Measurements from ENCODE around the gene CLMN.
"Not testable (repeated sequence)": the region's sequence is repeated elsewhere in the genome, so short reads cannot be mapped to it uniquely, and the experiment has no call there.

The CLMN gene

DNA sequence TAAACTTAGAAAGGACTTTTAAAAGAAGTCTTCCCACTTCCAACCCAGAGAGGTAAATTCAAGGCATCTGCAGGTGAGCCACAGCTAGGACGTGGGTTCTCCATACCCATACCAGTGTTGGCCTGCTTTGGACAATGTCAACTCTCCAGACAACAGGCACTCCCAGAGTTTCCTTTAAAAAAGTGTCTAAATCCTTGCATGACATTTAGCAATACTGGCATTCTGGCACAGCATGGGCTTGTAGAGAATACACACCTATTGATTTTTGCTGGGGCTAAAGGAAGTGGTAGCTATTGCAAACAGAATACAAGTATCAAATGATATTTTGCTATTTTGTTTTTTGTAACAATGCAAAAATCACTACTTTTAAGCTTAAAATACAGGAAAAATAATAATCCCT is 136.6 kb downstream of the CLMN start:
- Histone ChIP-seq H2AFZ (ENCODE audit: low read length, unreplicated experiment) (no peak overlapping the region), H3K36me3 (ENCODE audit: insufficient read depth, low read length) (no peaks in the 10 kb centered on the region), H3K79me2 (ENCODE audit: control insufficient read depth, insufficient read depth, low read length, unreplicated experiment) (no peaks in the 10 kb centered on the region), H3K4me3 (ENCODE audit: low read depth, low read length) (no peak overlapping the region), H3K27ac (ENCODE audit: low read depth, low read length) (no peak overlapping the region), H3K27me3 (ENCODE audit: insufficient read depth, low read length) (no peaks in the 10 kb centered on the region), H3K4me1 (ENCODE audit: control insufficient read depth, insufficient read depth, low read length, unreplicated experiment) (peaks cover 15% of the 10 kb centered on the region)

DNA sequence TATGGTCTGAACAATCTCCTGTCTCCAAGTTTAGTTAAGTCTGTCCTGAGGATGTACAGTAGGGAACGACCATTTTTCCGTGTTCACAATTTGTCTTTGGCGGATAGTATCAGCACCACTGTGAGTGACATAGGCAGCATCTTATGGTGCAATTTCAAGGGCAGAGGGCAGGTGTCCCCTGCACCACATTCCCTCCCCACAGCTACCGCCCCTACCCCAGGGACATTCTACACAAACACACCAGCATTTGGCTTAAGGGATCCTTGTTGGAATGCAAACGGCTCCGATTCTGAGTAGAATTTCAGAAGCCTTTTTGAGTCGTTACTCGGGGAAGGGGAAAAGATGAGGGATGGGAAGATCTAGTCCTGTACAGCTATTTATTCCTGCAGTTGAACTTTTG is 137.3 kb downstream of the CLMN start:
- no peaks in the 10 kb centered on the region for H3K79me2 ChIP-seq (ENCODE audit: control insufficient read depth, insufficient read depth, low read length, unreplicated experiment)
- H2AFZ ChIP-seq (ENCODE audit: low read length, unreplicated experiment): no peak overlapping the region
- H3K4me1 ChIP-seq (ENCODE audit: control insufficient read depth, insufficient read depth, low read length, unreplicated experiment): peaks cover 15% of the 10 kb centered on the region
- H3K4me3 ChIP-seq (ENCODE audit: low read depth, low read length): no peak overlapping the region
- H3K36me3 ChIP-seq (ENCODE audit: insufficient read depth, low read length): no peaks in the 10 kb centered on the region
- H3K27ac ChIP-seq (ENCODE audit: low read depth, low read length): no peak overlapping the region
- no peaks in the 10 kb centered on the region for H3K27me3 ChIP-seq (ENCODE audit: insufficient read depth, low read length)

DNA sequence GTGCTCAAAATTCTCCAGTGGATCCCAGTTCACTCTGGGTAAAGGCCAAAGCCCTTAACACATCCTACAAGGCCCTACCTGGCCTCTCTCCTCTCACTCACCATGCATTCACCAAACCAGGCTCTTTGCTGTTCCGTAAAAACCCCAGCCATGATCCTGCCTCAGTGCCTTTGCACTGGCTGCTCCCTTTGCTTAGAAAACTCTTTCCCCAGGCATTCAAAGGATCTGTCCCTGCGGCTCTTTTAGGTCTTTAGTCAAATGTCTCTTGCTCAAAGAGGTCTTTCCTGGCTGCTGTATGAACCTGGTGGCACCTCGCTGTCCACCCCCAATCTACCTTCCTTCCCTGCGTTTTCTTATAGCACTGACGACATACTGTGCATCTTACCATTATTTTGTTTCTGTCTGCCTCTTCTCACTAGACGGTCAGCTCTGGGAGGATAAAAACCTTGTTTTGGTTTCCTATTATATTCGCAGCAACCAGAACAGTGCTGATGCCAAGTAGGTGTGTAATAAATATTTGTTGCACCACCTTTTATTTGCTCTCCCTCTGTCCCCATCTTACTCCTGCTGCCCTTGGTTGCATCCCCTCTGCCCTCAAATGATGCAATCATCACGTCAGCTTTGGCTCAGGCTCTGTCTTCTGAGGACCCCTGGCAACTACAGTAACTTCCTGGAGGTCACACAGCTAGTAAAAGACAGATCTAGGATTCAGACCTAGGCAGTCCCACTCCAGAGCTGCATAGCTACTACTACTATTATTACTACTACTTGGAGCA is 138.6 kb downstream of the CLMN start:
- Histone ChIP-seq H3K79me2 (ENCODE audit: control insufficient read depth, insufficient read depth, low read length, unreplicated experiment) (no peaks in the 10 kb centered on the region), H3K27ac (ENCODE audit: low read depth, low read length) (no peak overlapping the region), H2AFZ (ENCODE audit: low read length, unreplicated experiment) (no peak overlapping the region), H3K4me3 (ENCODE audit: low read depth, low read length) (no peak overlapping the region), H3K4me1 (ENCODE audit: control insufficient read depth, insufficient read depth, low read length, unreplicated experiment) (peaks cover 15% of the 10 kb centered on the region), H3K27me3 (ENCODE audit: insufficient read depth, low read length) (no peaks in the 10 kb centered on the region), H3K36me3 (ENCODE audit: insufficient read depth, low read length) (no peaks in the 10 kb centered on the region)

DNA sequence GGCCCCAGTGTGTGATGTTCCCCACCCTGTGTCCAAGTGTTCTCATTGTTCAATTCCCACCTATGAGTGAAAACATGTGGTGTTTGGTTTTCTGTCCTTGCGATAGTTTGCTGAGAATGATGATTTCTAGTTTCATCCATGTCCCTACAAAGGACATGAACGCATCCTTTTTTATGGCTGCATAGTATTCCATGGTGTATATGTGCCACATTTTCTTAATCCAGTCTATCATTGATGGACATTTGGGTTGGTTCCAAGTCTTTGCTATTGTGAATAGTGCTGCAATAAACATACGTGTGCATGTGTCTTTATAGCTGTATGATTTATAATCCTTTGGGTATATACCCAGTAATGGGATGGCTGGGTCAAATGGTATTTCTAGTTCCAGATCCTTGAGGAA is 144.0 kb downstream of the CLMN start:
- H3K4me1 ChIP-seq (ENCODE audit: control insufficient read depth, insufficient read depth, low read length, unreplicated experiment); H3K27me3 ChIP-seq (ENCODE audit: insufficient read depth, low read length); H3K4me3 ChIP-seq (ENCODE audit: low read depth, low read length); H3K36me3 ChIP-seq (ENCODE audit: insufficient read depth, low read length); H3K27ac ChIP-seq (ENCODE audit: low read depth, low read length); H2AFZ ChIP-seq (ENCODE audit: low read length, unreplicated experiment); H3K79me2 ChIP-seq (ENCODE audit: control insufficient read depth, insufficient read depth, low read length, unreplicated experiment): not testable (repeated sequence)

DNA sequence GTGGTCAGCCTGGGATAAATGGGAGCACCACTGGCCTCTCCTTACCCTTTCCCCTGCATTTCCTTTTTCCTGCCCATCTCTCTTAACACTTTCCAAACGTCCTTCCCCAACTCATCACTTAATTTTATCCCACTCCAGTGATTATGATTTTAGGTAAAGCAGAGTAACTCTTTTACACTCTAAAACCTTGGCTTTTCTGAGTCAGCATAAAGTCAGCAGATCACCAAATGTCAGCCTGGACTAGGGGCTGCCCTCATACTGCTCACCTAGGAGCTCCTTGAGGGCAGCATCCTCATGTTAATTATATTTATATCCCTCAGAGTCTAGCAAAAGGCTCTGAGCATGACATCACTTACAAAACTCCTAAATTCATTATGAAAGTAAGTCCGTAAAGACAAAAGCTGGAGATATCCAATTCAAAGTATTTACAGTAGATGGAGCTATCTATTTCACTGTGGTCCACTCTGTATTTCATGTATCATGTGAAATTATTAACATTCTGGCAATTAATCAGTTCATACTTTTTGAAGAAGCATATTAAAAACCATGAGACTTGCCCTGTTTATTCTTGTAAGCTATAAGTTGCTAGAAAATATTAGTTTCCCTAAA is 145.4 kb downstream of the CLMN start:
- Histone ChIP-seq H3K27ac (ENCODE audit: low read depth, low read length) (no peak overlapping the region), H3K4me1 (ENCODE audit: control insufficient read depth, insufficient read depth, low read length, unreplicated experiment) (no peaks in the 10 kb centered on the region), H3K27me3 (ENCODE audit: insufficient read depth, low read length) (no peaks in the 10 kb centered on the region), H3K79me2 (ENCODE audit: control insufficient read depth, insufficient read depth, low read length, unreplicated experiment) (no peaks in the 10 kb centered on the region), H3K36me3 (ENCODE audit: insufficient read depth, low read length) (no peaks in the 10 kb centered on the region), H3K4me3 (ENCODE audit: low read depth, low read length) (no peak overlapping the region), H2AFZ (ENCODE audit: low read length, unreplicated experiment) (no peak overlapping the region)

DNA sequence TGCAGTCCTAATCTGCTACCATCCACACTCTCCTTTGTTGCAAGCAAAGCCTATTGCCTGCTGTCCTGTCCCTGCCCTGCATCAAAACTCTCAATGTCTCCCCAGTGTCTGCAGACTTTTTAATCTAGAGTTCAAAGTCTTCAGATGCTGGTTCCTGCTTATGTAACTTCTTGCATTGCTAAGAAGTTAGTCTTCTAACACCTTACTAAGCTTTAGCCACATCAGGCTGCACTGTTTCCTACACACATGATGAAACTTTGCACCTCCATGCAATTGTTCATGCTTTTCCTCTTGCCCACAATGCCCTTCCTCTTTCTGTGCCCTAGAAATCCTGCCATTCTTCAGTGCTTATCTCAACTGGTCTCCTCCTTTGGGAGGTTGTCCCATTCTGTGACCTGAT is 146.2 kb downstream of the CLMN start:
- H3K27ac ChIP-seq (ENCODE audit: low read depth, low read length): no peak overlapping the region
- H2AFZ ChIP-seq (ENCODE audit: low read length, unreplicated experiment): no peak overlapping the region
- H3K4me1 ChIP-seq (ENCODE audit: control insufficient read depth, insufficient read depth, low read length, unreplicated experiment): no peaks in the 10 kb centered on the region
- no peaks in the 10 kb centered on the region for H3K79me2 ChIP-seq (ENCODE audit: control insufficient read depth, insufficient read depth, low read length, unreplicated experiment)
- H3K4me3 ChIP-seq (ENCODE audit: low read depth, low read length): no peak overlapping the region
- H3K36me3 ChIP-seq (ENCODE audit: insufficient read depth, low read length): no peaks in the 10 kb centered on the region
- H3K27me3 ChIP-seq (ENCODE audit: insufficient read depth, low read length): no peaks in the 10 kb centered on the region

DNA sequence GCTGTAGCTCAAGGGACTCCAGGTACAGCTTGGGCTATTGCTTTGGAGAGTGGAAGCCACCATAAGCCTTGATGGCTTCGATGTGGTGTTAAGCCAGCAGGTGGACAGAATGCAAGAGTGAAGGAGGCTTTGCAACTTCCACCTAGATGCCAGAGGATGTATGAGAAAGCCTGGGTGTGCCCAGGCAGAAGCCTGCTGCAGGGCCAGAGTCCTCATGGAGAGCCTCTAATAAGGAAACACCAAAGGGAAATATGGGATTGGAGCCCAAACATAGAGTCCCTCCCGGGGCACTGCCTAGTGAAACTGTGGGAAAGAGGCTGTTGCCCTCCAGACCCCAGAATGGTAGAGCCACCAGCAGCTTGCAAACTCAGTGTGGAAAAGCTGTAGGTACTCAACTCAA is 152.5 kb downstream of the CLMN start:
- Histone ChIP-seq H3K79me2 (ENCODE audit: control insufficient read depth, insufficient read depth, low read length, unreplicated experiment) (no peaks in the 10 kb centered on the region), H3K4me3 (ENCODE audit: low read depth, low read length) (no peak overlapping the region), H3K4me1 (ENCODE audit: control insufficient read depth, insufficient read depth, low read length, unreplicated experiment) (no peaks in the 10 kb centered on the region), H3K27me3 (ENCODE audit: insufficient read depth, low read length) (no peaks in the 10 kb centered on the region), H3K36me3 (ENCODE audit: insufficient read depth, low read length) (no peaks in the 10 kb centered on the region), H2AFZ (ENCODE audit: low read length, unreplicated experiment) (no peak overlapping the region), H3K27ac (ENCODE audit: low read depth, low read length) (no peak overlapping the region)

DNA sequence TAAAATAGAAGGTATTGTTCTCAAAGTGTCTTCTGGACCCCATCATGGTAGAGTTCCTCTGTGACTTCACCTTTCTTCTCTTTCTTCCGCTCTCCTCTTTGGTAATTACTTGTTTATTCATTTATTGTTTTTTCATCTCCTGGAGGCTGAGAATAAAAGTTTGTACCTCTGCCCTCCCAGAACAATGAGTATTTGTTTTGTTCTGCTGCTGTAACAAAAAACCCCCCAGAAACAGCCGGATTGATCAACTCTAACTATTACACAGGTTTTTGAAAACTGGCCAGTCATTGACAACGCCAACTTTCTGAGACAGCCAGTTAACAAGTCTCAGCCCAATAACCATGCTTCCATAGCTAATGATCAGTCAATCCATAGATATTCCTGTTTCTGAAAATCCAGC is 154.2 kb downstream of the CLMN start:
- Histone ChIP-seq H3K36me3 (ENCODE audit: insufficient read depth, low read length) (no peaks in the 10 kb centered on the region), H2AFZ (ENCODE audit: low read length, unreplicated experiment) (no peak overlapping the region), H3K27ac (ENCODE audit: low read depth, low read length) (no peak overlapping the region), H3K4me1 (ENCODE audit: control insufficient read depth, insufficient read depth, low read length, unreplicated experiment) (no peaks in the 10 kb centered on the region), H3K27me3 (ENCODE audit: insufficient read depth, low read length) (no peaks in the 10 kb centered on the region), H3K79me2 (ENCODE audit: control insufficient read depth, insufficient read depth, low read length, unreplicated experiment) (no peaks in the 10 kb centered on the region), H3K4me3 (ENCODE audit: low read depth, low read length) (no peak overlapping the region)

DNA sequence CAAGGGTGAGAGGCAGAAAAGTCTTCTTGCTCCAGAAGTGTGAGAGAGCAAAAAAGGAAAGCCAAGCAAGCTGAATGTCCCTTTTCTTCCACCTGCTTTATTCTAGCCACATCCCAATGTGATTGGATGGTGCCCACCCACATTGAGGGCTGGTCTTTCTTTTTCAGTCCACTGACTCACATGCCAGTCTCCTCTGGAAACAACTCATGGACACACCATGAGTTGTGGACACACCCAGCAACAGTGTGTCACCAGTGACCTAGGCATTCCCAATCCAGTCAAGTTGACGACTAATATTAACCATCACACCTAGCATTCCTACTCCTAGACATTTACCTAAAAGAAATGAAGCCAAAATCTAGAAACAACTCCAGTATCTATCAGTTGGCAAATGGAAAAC is 155.2 kb downstream of the CLMN start:
- Histone ChIP-seq H3K79me2 (ENCODE audit: control insufficient read depth, insufficient read depth, low read length, unreplicated experiment) (no peaks in the 10 kb centered on the region), H3K27ac (ENCODE audit: low read depth, low read length) (no peak overlapping the region), H3K4me1 (ENCODE audit: control insufficient read depth, insufficient read depth, low read length, unreplicated experiment) (no peaks in the 10 kb centered on the region), H3K4me3 (ENCODE audit: low read depth, low read length) (no peak overlapping the region), H3K27me3 (ENCODE audit: insufficient read depth, low read length) (no peaks in the 10 kb centered on the region), H2AFZ (ENCODE audit: low read length, unreplicated experiment) (no peak overlapping the region), H3K36me3 (ENCODE audit: insufficient read depth, low read length) (no peaks in the 10 kb centered on the region)

DNA sequence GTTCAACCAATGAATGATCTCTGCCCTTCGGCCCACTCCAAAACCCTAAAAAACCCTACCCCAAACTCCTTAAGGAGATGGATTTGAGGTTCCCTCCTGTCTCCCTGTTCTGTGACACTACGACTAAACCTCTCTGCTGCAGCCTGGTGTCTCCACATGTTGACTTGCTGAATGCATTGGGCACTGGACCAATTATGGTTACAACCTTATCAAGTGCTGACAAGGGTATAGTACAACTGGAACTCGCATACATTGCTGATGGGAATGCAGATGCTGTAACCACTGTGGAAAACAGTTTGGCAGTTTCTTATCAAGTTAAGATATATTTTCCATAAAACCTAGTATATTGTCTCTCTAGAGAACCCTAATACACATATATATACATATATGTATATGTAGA is 156.0 kb downstream of the CLMN start:
- Histone ChIP-seq H3K27ac (ENCODE audit: low read depth, low read length) (no peak overlapping the region), H3K36me3 (ENCODE audit: insufficient read depth, low read length) (no peaks in the 10 kb centered on the region), H3K4me1 (ENCODE audit: control insufficient read depth, insufficient read depth, low read length, unreplicated experiment) (no peaks in the 10 kb centered on the region), H2AFZ (ENCODE audit: low read length, unreplicated experiment) (no peak overlapping the region), H3K79me2 (ENCODE audit: control insufficient read depth, insufficient read depth, low read length, unreplicated experiment) (no peaks in the 10 kb centered on the region), H3K4me3 (ENCODE audit: low read depth, low read length) (no peak overlapping the region), H3K27me3 (ENCODE audit: insufficient read depth, low read length) (no peaks in the 10 kb centered on the region)

DNA sequence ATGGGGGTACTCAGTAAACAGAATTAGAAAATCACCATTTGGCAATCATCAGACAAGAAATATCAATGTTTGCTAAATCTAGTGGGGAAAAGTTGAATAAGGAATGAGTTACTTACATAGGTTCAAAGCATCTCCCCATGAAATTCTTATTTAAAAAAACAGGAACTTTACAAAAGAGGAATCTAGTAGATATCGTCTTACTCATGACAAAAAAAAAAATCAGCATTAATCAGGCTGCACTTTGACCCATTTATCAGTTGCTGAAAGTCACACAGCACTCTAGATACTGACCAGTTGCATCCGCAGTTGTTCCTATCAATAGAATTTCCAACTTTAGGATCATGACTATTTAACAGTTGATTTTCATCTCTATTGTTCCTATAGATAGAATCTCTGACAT is 156.6 kb downstream of the CLMN start:
- H3K4me3 ChIP-seq (ENCODE audit: low read depth, low read length): no peak overlapping the region
- no peaks in the 10 kb centered on the region for H3K36me3 ChIP-seq (ENCODE audit: insufficient read depth, low read length)
- H3K79me2 ChIP-seq (ENCODE audit: control insufficient read depth, insufficient read depth, low read length, unreplicated experiment): no peaks in the 10 kb centered on the region
- H3K27ac ChIP-seq (ENCODE audit: low read depth, low read length): no peak overlapping the region
- H3K4me1 ChIP-seq (ENCODE audit: control insufficient read depth, insufficient read depth, low read length, unreplicated experiment): no peaks in the 10 kb centered on the region
- no peaks in the 10 kb centered on the region for H3K27me3 ChIP-seq (ENCODE audit: insufficient read depth, low read length)
- no peak overlapping the region for H2AFZ ChIP-seq (ENCODE audit: low read length, unreplicated experiment)
